Fibroblast of lung (primary cell): Measurements from ENCODE around the gene SPATA31D4. TPM values are rescaled to one million over a fixed set of nuclear protein-coding genes. Genes with fewer than 3 reads are reported as not detected.

ENCODE experiments used
- DNase-seq, 2 donors: peaks; one replicate each; pipeline versions ENCODE4 v3.0.0 to v3.0.0-alpha.2; 2010; ENCODE audit warnings: low read depth in 2 of 2
- H2AFZ ChIP-seq: 2 replicates; pipeline ENCODE4 v1.5.1; 2012; ENCODE audit warnings: low read length, control low read depth, inconsistent platforms
- H3K27ac ChIP-seq: 2 replicates; pipeline ENCODE4 v1.5.1; 2011; ENCODE audit warnings: low read length, control low read depth; ENCODE audit not compliant: insufficient read depth
- H3K27me3 ChIP-seq: 2 replicates; pipeline ENCODE4 v1.5.1; 2011; ENCODE audit warnings: mild to moderate bottlenecking, low read length; ENCODE audit not compliant: control insufficient read depth, insufficient read depth
- H3K36me3 ChIP-seq: 2 replicates; pipeline ENCODE4 v1.5.1; 2011; ENCODE audit warnings: low read length; ENCODE audit not compliant: control insufficient read depth, insufficient read depth
- H3K4me1 ChIP-seq: 2 replicates; pipeline ENCODE4 v1.5.1; 2011; ENCODE audit warnings: low read length; ENCODE audit not compliant: control insufficient read depth, insufficient read depth; ENCODE audit errors: extremely low read depth
- H3K4me2 ChIP-seq: 2 replicates; pipeline ENCODE4 v1.5.1; 2011; ENCODE audit warnings: low read length, control low read depth; ENCODE audit not compliant: insufficient read depth; ENCODE audit errors: extremely low read depth
- H3K4me3 ChIP-seq, 4 experiments: fragments of 200-600 bp in 1 of 4; sonication (generic) in 1 of 4; replicated peaks in 1 of 4; 2 replicates each; pipeline ENCODE4 v1.5.1; 2011 to 2016; ENCODE audit warnings: low read length in 4 of 4, low read depth in 3 of 4, mild to moderate bottlenecking in 3 of 4, control low read depth in 2 of 4, inconsistent platforms in 1 of 4, mixed read lengths in 1 of 4; ENCODE audit not compliant: insufficient read depth in 1 of 4; ENCODE audit errors: control extremely low read depth in 1 of 4
- H3K79me2 ChIP-seq: 2 replicates; pipeline ENCODE4 v1.5.1; 2012; ENCODE audit warnings: mild to moderate bottlenecking, low read length, inconsistent platforms; ENCODE audit not compliant: control insufficient read depth, insufficient read depth
- H3K9ac ChIP-seq: 2 replicates; pipeline ENCODE4 v1.5.1; 2011; ENCODE audit warnings: mild to moderate bottlenecking, low read length, control low read depth; ENCODE audit not compliant: insufficient read depth
- H3K9me3 ChIP-seq: 2 replicates; pipeline ENCODE4 v1.5.1; 2012; ENCODE audit warnings: low read depth, low read length; ENCODE audit not compliant: control insufficient read depth, insufficient read depth
- H4K20me1 ChIP-seq: 2 replicates; pipeline ENCODE4 v1.5.1; 2011; ENCODE audit warnings: low read length; ENCODE audit not compliant: control insufficient read depth, insufficient read depth; ENCODE audit errors: extremely low read depth
- EZH2 ChIP-seq: IDR thresholded peaks from 2 replicates; pipeline ENCODE4 v1.5.1; 2012; ENCODE audit warnings: low read length, control low read depth, mild to moderate bottlenecking; ENCODE audit errors: missing control alignments
- polyA plus RNA-seq, 2 donors: library from polyadenylated mRNA; depleted of rRNA in 1 of 2; stranded (reverse) in 1 of 2; unstranded in 1 of 2; fragments of >200 nt; gene quantifications; 2 replicates each; pipeline ENCODE4 v1.2.1, GENCODE V29; 2011 to 2012; ENCODE audit warnings: missing spikeins in 1 of 2
- total RNA-seq: library from RNA; depleted of rRNA; stranded (reverse); fragments of >200 nt; gene quantifications from 2 replicates; pipeline ENCODE4 v1.2.1, GENCODE V29; 2014
- TF ChIP-seq, protein P1 (sequence below), 2 donors: IDR thresholded peaks in 1 of 2; conservative IDR thresholded peaks in 1 of 2; 1 replicate in 1 of 2; 2 replicates in 1 of 2; pipeline ENCODE4 v1.5.1; 2011 to 2012; ENCODE audit warnings: low read length in 2 of 2, control low read depth in 1 of 2, inconsistent platforms in 1 of 2, low read depth in 1 of 2, mild to moderate bottlenecking in 1 of 2

Gene SPATA31D4
- total and polyA plus RNA-seq, 2 donors (not counting 1 experiment from before 2014, with no cell fraction given) = not detected

DNA sequence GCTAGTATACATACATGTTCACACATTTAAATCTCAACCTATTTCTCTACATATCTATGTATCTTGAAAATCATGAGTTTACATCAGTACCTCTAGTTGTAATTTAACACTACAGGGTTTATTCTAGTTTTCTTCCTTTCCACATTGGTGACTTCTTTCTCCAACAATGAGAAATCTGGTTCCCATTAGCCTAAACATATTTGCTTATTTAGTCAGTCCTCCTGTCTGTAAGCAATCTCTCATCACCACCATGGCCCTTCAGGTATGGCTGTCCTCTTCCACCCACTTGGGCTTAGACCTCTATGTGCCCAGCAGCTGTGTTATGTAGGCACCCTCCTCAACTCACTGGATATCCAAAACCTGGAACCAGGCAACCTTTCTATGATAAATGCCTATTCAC lies 52.3 kb downstream of the SPATA31D4 start:
- Histone ChIP-seq H3K79me2 (no peaks in the 10 kb centered on the region), H3K27ac (no peak overlapping the region), H3K4me2 (no peak overlapping the region), H2AFZ (no peak overlapping the region), H4K20me1 (no peaks in the 10 kb centered on the region), H3K27me3 (no peaks in the 10 kb centered on the region), H3K4me1 (no peaks in the 10 kb centered on the region), H3K9me3 (no peaks in the 10 kb centered on the region), H3K4me3 (no peak overlapping the region), H3K9ac (no peak overlapping the region), H3K36me3 (no peaks in the 10 kb centered on the region)
- no peak for TF ChIP-seq EZH2
- peak in 1 of 2 donors; percentile 30 for DNase-seq

DNA sequence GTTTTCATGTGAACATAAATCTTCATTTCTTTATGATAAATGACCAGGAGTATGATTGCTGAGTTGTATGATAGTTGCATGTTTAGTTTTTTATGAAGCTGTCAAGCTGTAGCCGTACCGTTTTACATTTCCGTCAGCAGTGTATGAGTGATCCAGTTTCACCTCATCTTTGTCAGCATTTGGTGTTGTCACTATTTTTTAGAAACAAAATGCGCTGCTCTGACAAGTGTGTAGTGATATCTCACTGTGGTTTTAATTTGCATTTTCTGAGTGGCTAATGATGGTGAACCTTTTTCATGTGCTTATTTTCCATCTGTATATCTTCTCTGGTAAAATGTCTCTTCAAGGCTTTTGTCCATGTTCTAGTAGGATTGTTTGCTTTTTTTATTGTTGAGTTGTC lies 53.7 kb downstream of the SPATA31D4 start:
- no peaks in the 10 kb centered on the region for H3K27me3 ChIP-seq
- H3K79me2 ChIP-seq = no peaks in the 10 kb centered on the region
- H3K36me3 ChIP-seq = no peaks in the 10 kb centered on the region
- TF ChIP-seq, protein P1, sequence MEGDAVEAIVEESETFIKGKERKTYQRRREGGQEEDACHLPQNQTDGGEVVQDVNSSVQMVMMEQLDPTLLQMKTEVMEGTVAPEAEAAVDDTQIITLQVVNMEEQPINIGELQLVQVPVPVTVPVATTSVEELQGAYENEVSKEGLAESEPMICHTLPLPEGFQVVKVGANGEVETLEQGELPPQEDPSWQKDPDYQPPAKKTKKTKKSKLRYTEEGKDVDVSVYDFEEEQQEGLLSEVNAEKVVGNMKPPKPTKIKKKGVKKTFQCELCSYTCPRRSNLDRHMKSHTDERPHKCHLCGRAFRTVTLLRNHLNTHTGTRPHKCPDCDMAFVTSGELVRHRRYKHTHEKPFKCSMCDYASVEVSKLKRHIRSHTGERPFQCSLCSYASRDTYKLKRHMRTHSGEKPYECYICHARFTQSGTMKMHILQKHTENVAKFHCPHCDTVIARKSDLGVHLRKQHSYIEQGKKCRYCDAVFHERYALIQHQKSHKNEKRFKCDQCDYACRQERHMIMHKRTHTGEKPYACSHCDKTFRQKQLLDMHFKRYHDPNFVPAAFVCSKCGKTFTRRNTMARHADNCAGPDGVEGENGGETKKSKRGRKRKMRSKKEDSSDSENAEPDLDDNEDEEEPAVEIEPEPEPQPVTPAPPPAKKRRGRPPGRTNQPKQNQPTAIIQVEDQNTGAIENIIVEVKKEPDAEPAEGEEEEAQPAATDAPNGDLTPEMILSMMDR (conservative IDR thresholded peaks at IDR 0.05 in 1 of 2, IDR thresholded peaks at IDR 0.05 in 1 of 2; ENCODE audit: low read depth in 1 of 2, low read length in 2 of 2) = no peak
- TF ChIP-seq EZH2 = no peak
- H3K4me2 ChIP-seq = no peak overlapping the region
- no peak overlapping the region for H3K27ac ChIP-seq
- no peak overlapping the region for H2AFZ ChIP-seq
- no peaks in the 10 kb centered on the region for H3K4me1 ChIP-seq
- no peak overlapping the region for H3K4me3 ChIP-seq
- no peak overlapping the region for H3K9ac ChIP-seq
- DNase-seq = no peak
- H3K9me3 ChIP-seq = no peaks in the 10 kb centered on the region
- H4K20me1 ChIP-seq = no peaks in the 10 kb centered on the region

Other genes with a start within 250 kb of the SPATA31D4 start
- 25.9 and 29.7 TPM in 2 replicates for gene TLE1, start 238.9 kb upstream of the SPATA31D4 start, total RNA-seq
- gene TLE1, start 238.9 kb upstream of the SPATA31D4 start, polyA plus RNA-seq = 29.3 and 35.6 TPM in 2 replicates
- not detected in 2 replicates for gene SPATA31D3, start 15.1 kb downstream of the SPATA31D4 start, total RNA-seq
- not detected in 2 replicates for gene SPATA31D3, start 15.1 kb downstream of the SPATA31D4 start, polyA plus RNA-seq
- not detected in 2 replicates for gene SPATA31D1, start 60.3 kb downstream of the SPATA31D4 start, total RNA-seq
- gene SPATA31D1, start 60.3 kb downstream of the SPATA31D4 start, polyA plus RNA-seq = not detected in 2 replicates